ENCODE measurements around the gene DISC1. TPM values are rescaled to one million over a fixed set of nuclear protein-coding genes. Genes with fewer than 3 reads are reported as not detected.
"Not testable (repeated sequence)": the region's sequence is repeated elsewhere in the genome, so short reads cannot be mapped to it uniquely, and the experiment has no call there.

DISC1 gene
- 6.3 TPM for polyA plus RNA-seq (ENCODE audit: insufficient read length)

GRCh38 chr1:231626535-231626950, at the start of gene DISC1:
DISC1 (plus strand) TSS chr1:231626790; CDS start chr1:231626868, 78 bp downstream.
- DNase-seq (ENCODE audit: low read depth), result peak; percentile 93

DNA sequence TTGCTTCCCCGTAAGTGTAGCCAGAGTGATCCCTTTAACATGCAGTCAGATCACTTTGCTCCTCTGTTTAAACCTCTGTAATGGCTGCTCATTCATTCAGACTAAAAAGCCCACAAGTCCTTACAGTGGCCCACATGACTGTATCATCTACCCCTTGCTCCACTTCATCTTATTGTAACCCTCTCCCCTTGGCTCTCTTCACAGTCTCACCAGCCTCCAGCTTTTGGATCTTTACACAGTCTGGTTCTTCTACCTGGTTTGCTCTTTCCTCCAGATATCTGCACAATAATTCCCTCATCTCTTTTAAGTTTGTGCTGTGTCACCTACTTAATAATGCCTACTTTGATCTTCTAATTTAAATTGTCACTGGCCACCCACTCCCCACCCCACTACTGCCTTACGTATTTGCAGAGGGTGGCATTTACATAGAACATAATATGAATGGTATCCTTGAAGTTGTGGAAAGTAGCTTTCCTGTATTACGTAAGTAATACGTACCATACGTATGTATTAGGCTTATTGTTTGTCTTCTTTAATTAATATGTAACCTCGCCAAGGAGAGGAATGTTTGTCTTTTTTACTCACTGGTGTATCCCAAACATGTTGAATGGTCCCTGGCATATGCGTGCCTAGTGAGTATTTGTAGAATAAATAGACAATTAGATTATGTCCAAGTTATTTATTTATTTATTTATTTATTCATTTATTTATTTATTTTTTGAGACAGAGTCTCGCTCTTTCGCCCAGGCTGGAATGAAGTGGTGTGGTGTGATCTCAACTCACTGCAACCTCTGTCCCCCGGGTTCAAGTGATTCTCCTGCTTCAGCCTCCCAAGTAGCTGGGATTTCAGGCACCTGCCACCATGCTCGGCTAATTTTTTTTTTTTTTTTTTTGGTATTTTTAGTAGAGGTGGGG, 49.5 kb upstream of the DISC1 start:
- DNase-seq (ENCODE audit: low read depth), result no peak

DNA sequence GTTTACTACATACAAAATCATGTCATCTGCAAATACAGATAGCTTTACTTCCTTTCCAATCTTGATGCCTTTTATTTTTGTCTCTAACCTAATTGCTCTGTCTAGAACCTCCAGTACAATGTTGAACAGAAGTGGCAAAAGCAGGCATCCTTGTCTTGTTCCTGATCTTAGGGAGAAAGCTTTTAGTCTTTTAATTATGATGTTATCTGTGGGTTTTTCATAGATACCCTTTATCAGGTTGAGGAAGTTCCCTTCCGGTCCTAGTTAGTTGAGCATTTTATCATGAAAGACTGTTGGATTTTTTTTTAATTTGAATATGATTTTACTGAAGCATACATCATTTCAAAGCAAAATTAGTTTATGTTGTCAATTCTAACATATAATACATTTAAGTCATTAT, 45.7 kb upstream of the DISC1 start:
- DNase-seq (ENCODE audit: low read depth), result no peak

DNA sequence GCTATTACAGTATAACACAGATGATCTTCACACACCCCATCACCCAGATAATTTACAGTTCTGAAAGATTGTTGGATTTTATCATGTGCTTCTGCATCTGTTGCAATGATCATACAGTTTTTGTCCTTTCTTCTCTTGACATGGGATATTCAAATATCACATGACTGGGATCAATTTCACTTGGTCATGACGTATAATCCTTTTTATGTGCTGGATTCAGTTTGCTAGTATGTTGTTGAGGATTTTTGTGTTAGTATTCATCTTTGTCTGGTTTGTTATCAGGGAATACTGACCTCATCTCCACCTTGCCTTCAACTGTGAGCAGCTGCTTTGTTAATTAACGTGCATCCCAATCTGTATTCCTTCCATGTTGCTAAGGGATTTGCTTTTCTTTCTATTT, 44.7 kb upstream of the DISC1 start:
- DNase-seq (ENCODE audit: low read depth), result no peak

GRCh38 chr1:231583376-231583775, 43.2 kb upstream of the DISC1 start:
- no peak for DNase-seq (ENCODE audit: low read depth)

- DNase-seq (ENCODE audit: low read depth), result no peak
These were observed 42.5 kb upstream of the DISC1 start for GRCh38 chr1:231584117-231584516.

DNA sequence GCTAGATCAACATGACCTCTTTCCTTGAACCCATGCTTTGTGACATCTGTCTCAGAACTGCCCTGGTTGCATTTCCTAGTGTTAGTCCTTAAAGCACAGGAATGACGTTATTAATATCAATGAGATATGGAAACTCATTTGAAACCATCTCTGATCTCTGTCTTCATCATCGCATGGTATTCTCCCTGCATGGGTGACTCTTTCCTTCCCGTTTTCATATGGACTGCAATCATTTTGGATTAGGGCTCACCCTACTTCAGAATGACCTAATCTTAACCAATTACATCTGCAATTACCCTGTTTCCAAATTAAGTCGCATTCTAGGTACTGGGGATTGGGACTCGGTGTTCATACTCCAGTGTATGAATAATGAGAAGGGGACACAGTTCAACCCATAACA, 41.7 kb upstream of the DISC1 start:
- no peak for DNase-seq (ENCODE audit: low read depth)

- DNase-seq (ENCODE audit: low read depth), result no peak
These were observed 36.0 kb upstream of the DISC1 start for GRCh38 chr1:231590453-231591198.

GRCh38 chr1:231591466-231591865, 35.1 kb upstream of the DISC1 start:
- no peak for DNase-seq (ENCODE audit: low read depth)

DNA sequence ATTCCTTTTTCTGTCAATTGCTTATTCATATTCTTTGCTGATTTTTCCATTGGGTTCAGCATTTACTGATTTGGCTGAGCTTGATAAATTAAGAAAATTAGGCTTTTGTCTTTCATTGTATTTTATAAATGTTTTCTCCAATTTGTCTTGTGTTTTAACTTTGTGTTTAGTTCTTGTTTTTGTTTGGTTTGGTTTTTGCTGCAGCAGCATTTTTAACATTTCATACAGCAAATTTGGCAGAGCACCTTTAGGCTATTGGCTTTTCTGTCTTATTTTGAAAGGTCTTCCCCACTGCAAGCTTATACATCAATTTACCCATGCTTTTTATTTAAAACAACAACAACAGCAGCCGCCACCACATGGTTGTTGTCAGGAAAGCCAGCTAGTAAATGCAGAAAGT, 33.8 kb upstream of the DISC1 start:
- no peak for DNase-seq (ENCODE audit: low read depth)

DNA sequence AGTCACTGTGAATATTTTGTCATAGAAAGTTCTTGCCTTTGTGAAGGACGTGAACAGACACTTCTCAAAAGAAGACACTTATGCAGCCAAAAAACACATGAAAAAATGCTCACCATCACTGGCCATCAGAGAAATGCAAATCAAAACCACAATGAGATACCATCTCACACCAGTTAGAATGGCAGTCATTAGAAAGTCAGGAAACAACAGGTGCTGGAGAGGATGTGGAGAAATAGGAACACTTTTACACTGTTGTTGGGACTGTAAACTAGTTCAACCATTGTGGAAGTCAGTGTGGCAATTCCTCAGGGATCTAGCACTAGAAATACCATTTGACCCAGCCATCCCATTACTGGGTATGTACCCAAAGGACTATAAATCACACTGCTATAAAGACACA, 33.3 kb upstream of the DISC1 start:
- not testable (repeated sequence) for DNase-seq (ENCODE audit: low read depth)

DNA sequence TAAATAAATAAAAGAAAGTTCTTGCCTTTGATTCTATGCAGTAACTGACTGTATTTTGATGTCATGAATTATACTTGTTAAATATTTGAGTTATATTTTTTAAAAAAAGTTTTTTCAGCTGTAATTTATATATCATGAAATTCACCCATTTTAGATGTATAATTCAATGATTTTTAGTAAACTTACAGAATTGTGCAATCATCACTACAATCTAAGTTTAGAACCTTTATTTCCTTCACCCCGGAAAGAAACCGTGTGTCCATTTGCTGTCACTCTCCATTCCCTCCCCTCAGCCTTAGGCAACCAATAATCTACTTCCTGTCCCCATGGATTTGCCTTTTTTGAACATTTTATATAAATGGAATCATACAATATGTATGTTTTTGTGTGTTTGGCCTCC, 32.5 kb upstream of the DISC1 start:
- no peak for DNase-seq (ENCODE audit: low read depth)

DNA sequence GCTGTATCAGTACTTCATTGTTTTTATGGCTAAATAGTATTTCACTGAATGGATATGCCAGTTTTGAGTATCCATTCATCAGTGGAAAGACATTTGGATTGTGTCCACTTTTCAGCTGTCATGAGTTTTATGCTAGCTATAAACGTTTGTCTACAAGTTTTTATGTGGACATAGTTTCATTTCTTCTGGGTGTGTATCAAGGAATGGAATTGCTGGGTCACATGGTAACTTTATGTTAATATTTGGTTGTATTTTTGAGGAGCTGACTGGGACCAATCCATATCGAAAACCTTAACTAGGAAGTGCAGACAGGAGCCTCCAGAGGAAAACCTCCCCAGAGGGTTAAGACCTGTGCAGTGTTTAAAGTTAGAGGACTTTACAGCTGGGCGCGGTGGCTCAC, 31.8 kb upstream of the DISC1 start:
- DNase-seq (ENCODE audit: low read depth), result no peak

DNA sequence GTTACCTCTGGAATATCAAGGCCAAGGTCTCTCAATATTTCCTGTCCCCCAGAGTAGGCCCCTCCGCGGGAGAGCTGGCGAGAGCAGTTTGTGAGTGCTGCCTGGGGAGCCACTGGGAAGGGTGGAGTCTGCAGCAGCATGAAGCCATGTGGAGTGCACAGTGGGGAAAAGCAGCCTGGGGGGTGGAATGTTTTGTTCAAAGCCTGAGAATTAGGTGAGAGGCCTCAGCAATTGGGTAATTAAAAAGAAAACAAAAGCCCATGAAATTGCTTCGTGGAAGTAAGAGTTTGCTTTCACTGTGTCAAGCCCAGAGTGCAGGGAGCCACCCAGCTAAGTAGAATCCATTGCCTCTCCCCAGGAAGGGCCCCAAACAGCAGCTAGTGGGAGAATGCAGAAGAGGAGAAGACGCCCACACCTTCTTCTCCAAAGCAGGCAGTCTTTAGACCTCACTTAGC, 30.2 kb upstream of the DISC1 start:
- no peak for DNase-seq (ENCODE audit: low read depth)

DNA sequence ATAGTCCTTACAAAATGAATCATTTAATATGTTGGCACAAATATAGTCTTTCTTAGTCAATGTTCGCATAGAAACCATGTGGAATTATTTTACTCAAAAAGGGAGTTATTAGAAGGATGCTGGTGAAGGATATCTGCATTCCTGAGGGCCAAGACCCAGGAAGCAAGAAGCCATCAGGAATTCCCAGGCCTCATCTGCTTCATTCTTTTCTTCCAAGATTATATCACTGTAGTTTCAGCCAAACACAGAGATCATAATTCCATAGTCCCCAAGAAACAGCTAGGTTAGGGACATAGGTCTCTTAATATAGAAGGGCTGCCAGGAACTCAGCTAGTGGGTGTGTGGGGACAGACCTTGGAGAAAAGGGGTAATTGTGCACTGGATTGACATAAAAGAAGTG, 28.6 kb upstream of the DISC1 start:
- DNase-seq (ENCODE audit: low read depth), result no peak

DNA sequence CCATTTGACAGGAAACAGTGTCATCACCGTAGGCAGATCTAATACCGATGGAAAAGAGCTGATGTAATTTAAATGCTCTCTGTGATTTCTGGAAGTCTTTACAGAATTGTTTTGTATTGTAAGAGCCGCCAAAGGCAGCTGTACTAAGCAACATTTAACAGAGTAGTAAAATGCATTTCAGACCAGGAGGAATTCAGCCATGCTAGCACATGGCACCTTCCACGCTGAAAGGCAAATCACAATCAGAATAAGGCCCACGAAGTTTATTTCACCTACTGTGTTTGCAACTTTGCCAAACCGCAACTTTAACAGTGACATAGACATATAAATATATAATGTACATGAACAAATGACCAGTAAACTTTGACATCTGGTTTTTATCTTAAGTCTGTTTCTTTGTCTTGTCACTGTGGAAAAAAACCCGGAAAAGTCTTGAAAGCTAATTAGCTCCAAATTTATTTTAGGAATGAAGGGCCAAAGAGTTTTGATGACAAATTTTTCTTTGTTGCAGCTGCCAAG, 26.1 kb upstream of the DISC1 start:
- DNase-seq (ENCODE audit: low read depth), result no peak

DNA sequence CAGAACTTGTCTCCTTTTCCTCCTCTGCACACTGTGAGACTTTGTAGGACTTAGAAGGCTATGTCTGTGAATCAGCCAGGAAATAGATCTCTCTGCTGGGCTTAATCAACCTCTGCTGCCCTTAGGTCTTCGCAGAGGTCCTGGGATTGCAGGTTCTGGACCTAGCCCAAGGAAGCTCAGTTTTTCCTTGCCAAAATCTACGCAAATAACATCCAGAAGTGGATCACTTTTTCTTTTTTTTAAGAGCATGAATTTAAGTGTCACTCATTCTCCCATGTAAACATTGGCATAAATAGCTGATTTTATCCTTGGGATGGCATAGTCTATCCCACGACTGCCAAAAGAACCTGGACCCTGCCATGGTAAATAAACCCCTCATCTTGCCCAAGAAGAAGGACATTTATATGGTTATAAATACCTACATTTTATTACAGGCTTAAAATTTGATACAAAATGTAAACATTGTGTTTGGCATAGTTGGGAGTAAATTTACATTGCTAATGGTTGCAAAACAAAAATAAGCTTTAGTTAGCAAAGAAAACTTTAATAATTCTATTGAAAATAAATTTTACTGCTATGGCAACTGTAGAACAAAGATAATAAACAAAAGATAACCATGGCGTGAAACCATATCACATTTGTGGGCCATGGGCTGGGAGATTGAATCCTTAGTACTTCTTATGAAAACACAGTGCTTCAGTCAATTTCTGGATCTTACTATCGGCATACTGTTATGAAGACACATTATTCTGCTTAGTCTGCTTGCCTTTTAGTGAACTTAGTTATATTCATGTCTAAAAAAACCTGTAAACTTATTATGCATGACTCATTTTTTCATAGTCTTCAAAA, 24.5 kb upstream of the DISC1 start:
- no peak for DNase-seq (ENCODE audit: low read depth)

- no peak for DNase-seq (ENCODE audit: low read depth)
These were observed 24.0 kb upstream of the DISC1 start for GRCh38 chr1:231602673-231602984.

DNA sequence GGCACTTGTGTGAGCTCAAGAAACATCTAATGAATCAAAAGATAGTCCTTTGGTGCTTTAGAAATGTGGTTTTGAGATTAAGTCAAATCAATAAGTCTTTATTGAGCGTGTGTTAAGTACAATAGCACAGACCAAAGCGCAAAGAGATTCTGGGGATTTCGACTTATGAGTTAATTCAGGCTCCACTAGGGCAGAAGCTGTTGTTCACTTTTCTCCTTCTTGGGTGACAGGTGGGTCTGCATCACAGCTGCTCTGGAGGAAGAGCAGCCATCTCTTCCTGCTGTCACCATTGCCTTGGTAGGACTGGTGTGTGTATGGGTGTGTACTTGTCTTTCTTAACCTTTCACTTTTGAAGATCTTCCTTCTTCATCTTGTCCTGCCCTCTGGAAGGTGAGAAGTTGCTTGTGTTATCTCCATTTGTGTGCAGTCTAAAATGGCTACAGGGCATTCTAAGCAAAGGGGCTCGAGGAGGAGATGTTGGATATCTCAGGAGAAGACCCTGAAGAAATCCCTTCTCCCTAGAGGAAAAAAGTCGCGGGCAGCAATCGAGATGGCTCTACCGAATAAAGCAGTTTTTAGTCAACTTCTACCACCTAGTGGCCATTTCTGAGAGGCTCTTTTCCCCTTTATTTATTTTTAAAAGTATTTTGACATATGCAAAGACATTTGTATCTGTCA, 22.9 kb upstream of the DISC1 start:
- no peak for DNase-seq (ENCODE audit: low read depth)

DNA sequence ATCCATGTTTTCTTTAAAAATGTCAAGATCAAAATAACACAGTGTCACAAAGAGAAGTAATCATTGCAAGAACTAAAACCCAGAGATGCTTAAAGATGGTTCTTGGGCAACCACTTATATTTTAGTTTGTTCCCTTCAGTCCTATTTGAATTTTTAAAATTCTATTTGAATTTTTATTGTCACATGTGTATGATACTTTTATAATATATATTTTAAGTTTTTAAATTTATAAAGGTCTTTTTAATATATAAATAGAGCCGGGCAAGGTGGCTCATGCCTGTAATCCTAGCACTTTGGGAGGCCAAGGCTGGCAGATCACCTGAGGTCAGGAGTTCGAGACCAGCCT, 22.3 kb upstream of the DISC1 start:
- no peak for DNase-seq (ENCODE audit: low read depth)
